ENCODE measurements around the gene ABTB2.

DNA sequence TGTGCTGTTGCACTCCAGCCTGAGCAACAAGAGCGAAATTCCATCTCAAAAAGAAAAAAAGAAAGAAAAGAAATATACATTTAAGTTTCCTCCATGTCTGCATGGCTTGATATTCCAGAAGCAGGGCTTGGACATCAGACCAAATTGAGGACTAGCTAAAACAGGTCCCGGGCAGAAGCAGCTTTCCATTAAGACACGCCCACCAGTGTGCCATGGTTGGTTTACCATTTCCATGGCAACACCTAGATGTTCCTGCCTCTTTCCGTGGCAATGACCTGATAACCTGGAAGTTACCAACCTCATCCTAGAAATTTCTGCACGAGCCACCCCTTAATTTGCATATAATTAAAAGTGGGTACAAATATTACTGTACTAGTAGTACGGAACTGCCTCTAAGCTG lies 141.1 kb downstream of the ABTB2 start:
- TF ChIP-seq MAZ (IDR thresholded peaks at IDR 0.05; ENCODE audit: borderline replicate concordance, low read depth, low read length) (no peak), POLR2A (IDR thresholded peaks at IDR 0.05; ENCODE audit: low read length) (no peak), PHF8 (IDR thresholded peaks at IDR 0.05; ENCODE audit: borderline replicate concordance, low read depth) (no peak), RAD21 (conservative IDR thresholded peaks at IDR 0.05 in 1 of 2, IDR thresholded peaks at IDR 0.05 in 1 of 2) (no peak), ZSCAN20 (CRISPR knock-in tag; IDR thresholded peaks at IDR 0.05) (no peak), GATA3 (IDR thresholded peaks at IDR 0.05; ENCODE audit: borderline replicate concordance) (no peak), CBX8 (IDR thresholded peaks at IDR 0.05) (no peak), EP300 (IDR thresholded peaks at IDR 0.05) (no peak), BHLHE40 (IDR thresholded peaks at IDR 0.05; ENCODE audit: low read depth, low read length) (no peak)
- TF ChIP-seq, protein P1, sequence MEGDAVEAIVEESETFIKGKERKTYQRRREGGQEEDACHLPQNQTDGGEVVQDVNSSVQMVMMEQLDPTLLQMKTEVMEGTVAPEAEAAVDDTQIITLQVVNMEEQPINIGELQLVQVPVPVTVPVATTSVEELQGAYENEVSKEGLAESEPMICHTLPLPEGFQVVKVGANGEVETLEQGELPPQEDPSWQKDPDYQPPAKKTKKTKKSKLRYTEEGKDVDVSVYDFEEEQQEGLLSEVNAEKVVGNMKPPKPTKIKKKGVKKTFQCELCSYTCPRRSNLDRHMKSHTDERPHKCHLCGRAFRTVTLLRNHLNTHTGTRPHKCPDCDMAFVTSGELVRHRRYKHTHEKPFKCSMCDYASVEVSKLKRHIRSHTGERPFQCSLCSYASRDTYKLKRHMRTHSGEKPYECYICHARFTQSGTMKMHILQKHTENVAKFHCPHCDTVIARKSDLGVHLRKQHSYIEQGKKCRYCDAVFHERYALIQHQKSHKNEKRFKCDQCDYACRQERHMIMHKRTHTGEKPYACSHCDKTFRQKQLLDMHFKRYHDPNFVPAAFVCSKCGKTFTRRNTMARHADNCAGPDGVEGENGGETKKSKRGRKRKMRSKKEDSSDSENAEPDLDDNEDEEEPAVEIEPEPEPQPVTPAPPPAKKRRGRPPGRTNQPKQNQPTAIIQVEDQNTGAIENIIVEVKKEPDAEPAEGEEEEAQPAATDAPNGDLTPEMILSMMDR (IDR thresholded peaks at IDR 0.05): no peak
- TF ChIP-seq, protein P2, sequence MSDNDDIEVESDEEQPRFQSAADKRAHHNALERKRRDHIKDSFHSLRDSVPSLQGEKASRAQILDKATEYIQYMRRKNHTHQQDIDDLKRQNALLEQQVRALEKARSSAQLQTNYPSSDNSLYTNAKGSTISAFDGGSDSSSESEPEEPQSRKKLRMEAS (IDR thresholded peaks at IDR 0.05): no peak
- TF ChIP-seq, protein P3, sequence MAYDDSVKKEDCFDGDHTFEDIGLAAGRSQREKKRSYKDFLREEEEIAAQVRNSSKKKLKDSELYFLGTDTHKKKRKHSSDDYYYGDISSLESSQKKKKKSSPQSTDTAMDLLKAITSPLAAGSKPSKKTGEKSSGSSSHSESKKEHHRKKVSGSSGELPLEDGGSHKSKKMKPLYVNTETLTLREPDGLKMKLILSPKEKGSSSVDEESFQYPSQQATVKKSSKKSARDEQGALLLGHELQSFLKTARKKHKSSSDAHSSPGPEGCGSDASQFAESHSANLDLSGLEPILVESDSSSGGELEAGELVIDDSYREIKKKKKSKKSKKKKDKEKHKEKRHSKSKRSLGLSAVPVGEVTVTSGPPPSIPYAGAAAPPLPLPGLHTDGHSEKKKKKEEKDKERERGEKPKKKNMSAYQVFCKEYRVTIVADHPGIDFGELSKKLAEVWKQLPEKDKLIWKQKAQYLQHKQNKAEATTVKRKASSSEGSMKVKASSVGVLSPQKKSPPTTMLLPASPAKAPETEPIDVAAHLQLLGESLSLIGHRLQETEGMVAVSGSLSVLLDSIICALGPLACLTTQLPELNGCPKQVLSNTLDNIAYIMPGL (CRISPR knock-in tag; IDR thresholded peaks at IDR 0.05; ENCODE audit: borderline replicate concordance): no peak
- TF ChIP-seq, protein P4, sequence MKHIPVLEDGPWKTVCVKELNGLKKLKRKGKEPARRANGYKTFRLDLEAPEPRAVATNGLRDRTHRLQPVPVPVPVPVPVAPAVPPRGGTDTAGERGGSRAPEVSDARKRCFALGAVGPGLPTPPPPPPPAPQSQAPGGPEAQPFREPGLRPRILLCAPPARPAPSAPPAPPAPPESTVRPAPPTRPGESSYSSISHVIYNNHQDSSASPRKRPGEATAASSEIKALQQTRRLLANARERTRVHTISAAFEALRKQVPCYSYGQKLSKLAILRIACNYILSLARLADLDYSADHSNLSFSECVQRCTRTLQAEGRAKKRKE (CRISPR knock-in tag; IDR thresholded peaks at IDR 0.05; ENCODE audit: low read depth): no peak
- TF ChIP-seq, protein P5, sequence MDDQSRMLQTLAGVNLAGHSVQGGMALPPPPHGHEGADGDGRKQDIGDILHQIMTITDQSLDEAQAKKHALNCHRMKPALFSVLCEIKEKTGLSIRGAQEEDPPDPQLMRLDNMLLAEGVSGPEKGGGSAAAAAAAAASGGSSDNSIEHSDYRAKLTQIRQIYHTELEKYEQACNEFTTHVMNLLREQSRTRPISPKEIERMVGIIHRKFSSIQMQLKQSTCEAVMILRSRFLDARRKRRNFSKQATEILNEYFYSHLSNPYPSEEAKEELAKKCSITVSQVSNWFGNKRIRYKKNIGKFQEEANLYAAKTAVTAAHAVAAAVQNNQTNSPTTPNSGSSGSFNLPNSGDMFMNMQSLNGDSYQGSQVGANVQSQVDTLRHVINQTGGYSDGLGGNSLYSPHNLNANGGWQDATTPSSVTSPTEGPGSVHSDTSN (IDR thresholded peaks at IDR 0.05): no peak

Data from A549 (cell line).